HepG2 (cell line): ENCODE measurements around the gene WDR43. TPM values are rescaled to one million over a fixed set of nuclear protein-coding genes. Genes with fewer than 3 reads are reported as not detected.
A peak's percentile ranks its signal among the peaks of the same experiment; 100 is the strongest.

Experiments
- ARHGAP35 ChIP-seq: sonication (generic); formaldehyde crosslinking; IDR thresholded peaks from 2 replicates; pipeline ENCODE4 v1.9.0; 2022; ENCODE audit warnings: mild to moderate bottlenecking, inconsistent platforms, moderate library complexity, missing genetic modification reagents, borderline replicate concordance
- ARID2 ChIP-seq: sonication (generic); formaldehyde crosslinking; IDR thresholded peaks from 2 replicates; pipeline ENCODE4 v1.8.1; 2022; ENCODE audit warnings: mild to moderate bottlenecking, missing genetic modification reagents, borderline replicate concordance
- ASH2L ChIP-seq: fragments of 300-600, 200-600 bp; sonication (generic); IDR thresholded peaks from 2 replicates; pipeline ENCODE4 v1.7.0; 2017; ENCODE audit warnings: low read depth, mild to moderate bottlenecking, moderate library complexity, mixed read lengths, low read length; ENCODE audit not compliant: insufficient read length
- ATF7-NPFF ChIP-seq: sonication (generic); formaldehyde crosslinking; IDR thresholded peaks from 2 replicates; pipeline ENCODE4 v1.8.1; 2023; ENCODE audit warnings: mild to moderate bottlenecking, low read depth, missing genetic modification reagents, moderate library complexity
- BRCA1 ChIP-seq: sonication (generic); formaldehyde crosslinking; IDR thresholded peaks from 2 replicates; pipeline ENCODE4 v1.4.0; 2020; ENCODE audit warnings: missing genetic modification reagents
- DZIP1 ChIP-seq: sonication (generic); formaldehyde crosslinking; IDR thresholded peaks from 2 replicates; pipeline ENCODE4 v1.5.0; 2020; ENCODE audit warnings: mild to moderate bottlenecking, missing genetic modification reagents
- FOSL2 ChIP-seq: sonication (generic); formaldehyde crosslinking; IDR thresholded peaks from 2 replicates; pipeline ENCODE4 v1.4.0; 2020; ENCODE audit warnings: missing genetic modification reagents
- HMG20B ChIP-seq: conservative IDR thresholded peaks from 2 replicates; pipeline ENCODE4 v1.6.1; 2016; ENCODE audit warnings: missing genetic modification reagents, missing compliant biosample characterization
- KMT2A ChIP-seq: sonication (generic); formaldehyde crosslinking; IDR thresholded peaks from 2 replicates; pipeline ENCODE4 v1.4.0; 2020; ENCODE audit warnings: missing genetic modification reagents
- MAFF ChIP-seq: IDR thresholded peaks from 2 replicates; pipeline ENCODE4 v1.6.1; 2011; ENCODE audit warnings: low read depth, low read length, improper control_type of control experiment
- NCOA1 ChIP-seq: sonication (generic); formaldehyde crosslinking; IDR thresholded peaks from 2 replicates; pipeline ENCODE4 v1.9.0; 2021; ENCODE audit warnings: missing genetic modification reagents
- PRDM4 ChIP-seq: sonication (generic); formaldehyde crosslinking; IDR thresholded peaks from 2 replicates; pipeline ENCODE4 v1.9.0; 2021; ENCODE audit warnings: missing genetic modification reagents, borderline replicate concordance
- SP2 ChIP-seq: sonication (generic); formaldehyde crosslinking; IDR thresholded peaks from 2 replicates; pipeline ENCODE4 v1.5.1; 2020; ENCODE audit warnings: mild to moderate bottlenecking, missing genetic modification reagents
- ZBED4 ChIP-seq: sonication (generic); formaldehyde crosslinking; IDR thresholded peaks from 2 replicates; pipeline ENCODE4 v1.4.0; 2020; ENCODE audit warnings: missing genetic modification reagents, borderline replicate concordance
- ZNF224 ChIP-seq: sonication (generic); formaldehyde crosslinking; IDR thresholded peaks from 2 replicates; pipeline ENCODE4 v1.5.0; 2020; ENCODE audit warnings: mild to moderate bottlenecking, missing genetic modification reagents
- ZNF232 ChIP-seq: sonication (generic); formaldehyde crosslinking; IDR thresholded peaks from 2 replicates; pipeline ENCODE4 v1.4.0; 2020; ENCODE audit warnings: missing genetic modification reagents, borderline replicate concordance
- ZNF383 ChIP-seq: sonication (generic); formaldehyde crosslinking; IDR thresholded peaks from 2 replicates; pipeline ENCODE4 v1.4.0; 2020; ENCODE audit warnings: missing genetic modification reagents, mild to moderate bottlenecking, borderline replicate concordance
- ZNF468 ChIP-seq: sonication (generic); formaldehyde crosslinking; IDR thresholded peaks from 2 replicates; pipeline ENCODE4 v1.8.0; 2022; ENCODE audit warnings: mild to moderate bottlenecking, moderate library complexity, missing genetic modification reagents
- ZNF776 ChIP-seq: sonication (generic); formaldehyde crosslinking; IDR thresholded peaks from 2 replicates; pipeline ENCODE4 v1.4.0; 2020; ENCODE audit warnings: mild to moderate bottlenecking, missing genetic modification reagents
- ZNF83 ChIP-seq: sonication (generic); formaldehyde crosslinking; IDR thresholded peaks from 2 replicates; pipeline ENCODE4 v1.4.0; 2020; ENCODE audit warnings: missing genetic modification reagents, mild to moderate bottlenecking, borderline replicate concordance
- ZSCAN25 ChIP-seq: sonication (generic); formaldehyde crosslinking; IDR thresholded peaks from 2 replicates; pipeline ENCODE4 v1.8.0; 2022; ENCODE audit warnings: mild to moderate bottlenecking, missing genetic modification reagents
- polyA plus RNA-seq, 8 experiments: library from polyadenylated mRNA; depleted of rRNA in 3 of 8; stranded (reverse) in 7 of 8; unstranded in 1 of 8; fragments of >200 nt; fragmentation: Illumina TruSeq in 4 of 8; extraction: Trizol in 4 of 8; gene quantifications; 2 replicates each; pipeline versions ENCODE4 v1.2.1 to v1.2.3, GENCODE V29; 2011 to 2016; ENCODE audit warnings: low read depth in 4 of 8, missing spikeins in 1 of 8, mixed read lengths in 1 of 8; ENCODE audit not compliant: insufficient read depth in 1 of 8
- total RNA-seq, 5 experiments: library from RNA; depleted of rRNA; stranded (reverse); fragments of >200 nt; fragmentation: Illumina TruSeq; extraction: Trizol; gene quantifications; 2 replicates each; pipeline ENCODE4 v1.2.3, GENCODE V29; 2016; ENCODE audit warnings: low read depth in 1 of 5

The WDR43 gene
- total and polyA plus RNA-seq, 2 of the 13 experiments (the other 11 are each of a cell fraction or from before 2014, with no cell fraction given): 121 to 167 TPM

GRCh38 chr2:28894470-28895188, at the start of gene WDR43 (continued):
- TF ChIP-seq ZBED4 (CRISPR knock-in tag): no peak
- peak; percentile 76; the same call in 1 of the 2 replicates for TF ChIP-seq ZNF224 (CRISPR knock-in tag)
- peak; percentile 73; the same call in 1 of the 2 replicates for TF ChIP-seq ZNF232 (CRISPR knock-in tag)
- peak; percentile 50 for TF ChIP-seq FOSL2
- TF ChIP-seq ARID2: peak; percentile 73; the same call in 1 of the 2 replicates
- no peak for TF ChIP-seq MAFF
- peak; percentile 91 for TF ChIP-seq ARHGAP35 (CRISPR knock-in tag)
- peak; percentile 19 for TF ChIP-seq ZNF776 (CRISPR knock-in tag)
- TF ChIP-seq ZNF468 (CRISPR knock-in tag): peak; percentile 85; the same call in 1 of the 2 replicates
- TF ChIP-seq BRCA1: no peak
- TF ChIP-seq NCOA1 (CRISPR knock-in tag): no peak
- no peak for TF ChIP-seq ZNF383 (CRISPR knock-in tag)
- peak; percentile 94 for TF ChIP-seq ATF7-NPFF (CRISPR knock-in tag)
- no peak for TF ChIP-seq ZNF83
- peak; percentile 94; the same call in 1 of the 2 replicates for TF ChIP-seq DZIP1 (CRISPR knock-in tag)
- TF ChIP-seq KMT2A (CRISPR knock-in tag): peak; percentile 85
- peak; percentile 2; the same call in 1 of the 2 replicates for TF ChIP-seq ZSCAN25 (CRISPR knock-in tag)
- TF ChIP-seq HMG20B (CRISPR knock-in tag): no peak
- TF ChIP-seq SP2: peak; percentile 68
- no peak for TF ChIP-seq PRDM4 (CRISPR knock-in tag)
- TF ChIP-seq ASH2L: peak; percentile 92
